Thymus (tissue), 11 donors: Measurements from ENCODE around the gene CCDC50. TPM values are rescaled to one million over a fixed set of nuclear protein-coding genes. Genes with fewer than 3 reads are reported as not detected.

Experiments
- DNase-seq, 9 donors: peaks; one replicate each; pipeline ENCODE4 v3.0.0-alpha.2; 2013; ENCODE audit warnings: low spot score in 9 of 9, low read depth in 6 of 9, missing footprints in 1 of 9
- H3K27ac ChIP-seq, 2 donors: one replicate each; pipeline ENCODE4 v1.5.1; 2013; ENCODE audit warnings: control low read depth in 1 of 2, low read depth in 1 of 2, low read length in 1 of 2, mild to moderate bottlenecking in 1 of 2, moderate library complexity in 1 of 2
- H3K27me3 ChIP-seq, 2 donors: one replicate each; pipeline ENCODE4 v1.5.1; 2013; ENCODE audit warnings: low read length in 1 of 2; ENCODE audit not compliant: control insufficient read depth in 2 of 2, insufficient read depth in 1 of 2
- H3K36me3 ChIP-seq, 2 donors: one replicate each; pipeline ENCODE4 v1.5.1; 2013; ENCODE audit warnings: low read length in 1 of 2, mild to moderate bottlenecking in 1 of 2, moderate library complexity in 1 of 2; ENCODE audit not compliant: control insufficient read depth in 2 of 2, insufficient read depth in 2 of 2
- H3K4me1 ChIP-seq, 2 donors: one replicate each; pipeline ENCODE4 v1.5.1; 2013; ENCODE audit warnings: low read length in 2 of 2; ENCODE audit not compliant: control insufficient read depth in 2 of 2, insufficient read depth in 2 of 2
- H3K4me3 ChIP-seq, 2 donors: one replicate each; pipeline ENCODE4 v1.5.1; 2013; ENCODE audit warnings: low read length in 2 of 2, control low read depth in 1 of 2, mild to moderate bottlenecking in 1 of 2
- H3K9me3 ChIP-seq, 2 donors: one replicate each; pipeline ENCODE4 v1.5.1; 2013; ENCODE audit warnings: low read length in 1 of 2, mild to moderate bottlenecking in 1 of 2; ENCODE audit not compliant: control insufficient read depth in 2 of 2, insufficient read depth in 1 of 2
- WGBS: extraction: QIAGEN DNeasy Blood & Tissue Kit; methylation state at CpG from one replicate; pipeline ENCODE4 v1.1.7; 2013; 5-methylcytosine and 5-hydroxymethylcytosine counted together
- polyA plus RNA-seq: library from polyadenylated mRNA; stranded (reverse); fragments of 200-250 nt; gene quantifications from one replicate; pipeline ENCODE4 v1.2.3, GENCODE V29; 2013
- total RNA-seq: library from RNA; stranded (reverse); fragments of 120-200 nt; gene quantifications from one replicate; pipeline ENCODE4 v1.2.4, GENCODE V29; 2013
- donor health status: healthy.

The CCDC50 gene
- total and polyA plus RNA-seq, 2 donors = 22.0 to 30.9 TPM

- no peaks in the 10 kb centered on the region for H3K9me3 ChIP-seq
- no peaks in the 10 kb centered on the region for H3K27me3 ChIP-seq
- H3K4me3 ChIP-seq = no peak overlapping the region
- no peaks in the 10 kb centered on the region for H3K4me1 ChIP-seq
- no peak for DNase-seq
- 84% methylated on average over 5 of the region's 5 CpGs for WGBS
- no peaks in the 10 kb centered on the region for H3K36me3 ChIP-seq
- H3K27ac ChIP-seq = no peak overlapping the region
Measured at GRCh38 chr3:191431160-191431822, 102.1 kb downstream of the CCDC50 start.

- no peaks in the 10 kb centered on the region for H3K27me3 ChIP-seq
- H3K36me3 ChIP-seq = no peaks in the 10 kb centered on the region
- H3K4me1 ChIP-seq = no peaks in the 10 kb centered on the region
- DNase-seq = no peak
- no peaks in the 10 kb centered on the region for H3K9me3 ChIP-seq
- no peak overlapping the region for H3K27ac ChIP-seq
- H3K4me3 ChIP-seq = no peak overlapping the region
- whole genome bisulfite sequencing = 95% methylated on average over 5 of the region's 5 CpGs
Measured at GRCh38 chr3:191432162-191432561, 103.0 kb downstream of the CCDC50 start.

- 94% methylated on average over 1 of the region's 1 CpG for WGBS
Measured at GRCh38 chr3:191434024-191434423, 104.8 kb downstream of the CCDC50 start.

GRCh38 chr3:191435981-191436380 lies 106.8 kb downstream of the CCDC50 start:
- WGBS = 49% methylated on average over 2 of the region's 2 CpGs
- DNase-seq = no peak
- no peaks in the 10 kb centered on the region for H3K36me3 ChIP-seq
- no peaks in the 10 kb centered on the region for H3K27me3 ChIP-seq
- H3K9me3 ChIP-seq = no peaks in the 10 kb centered on the region
- no peaks in the 10 kb centered on the region for H3K4me1 ChIP-seq
- no peak overlapping the region for H3K4me3 ChIP-seq
- H3K27ac ChIP-seq = no peak overlapping the region

More at GRCh38 chr3:191434024-191434423, 104.8 kb downstream of the CCDC50 start:
- Histone ChIP-seq H3K36me3 (no peaks in the 10 kb centered on the region), H3K27ac (no peak overlapping the region), H3K9me3 (no peaks in the 10 kb centered on the region), H3K4me1 (no peaks in the 10 kb centered on the region), H3K4me3 (no peak overlapping the region), H3K27me3 (no peaks in the 10 kb centered on the region)
- DNase-seq = no peak

GRCh38 chr3:191438150-191438814 lies 109.1 kb downstream of the CCDC50 start:
- Histone ChIP-seq H3K27ac (no peak overlapping the region), H3K9me3 (no peaks in the 10 kb centered on the region), H3K4me3 (no peak overlapping the region), H3K4me1 (no peaks in the 10 kb centered on the region), H3K27me3 (no peaks in the 10 kb centered on the region), H3K36me3 (no peaks in the 10 kb centered on the region)
- 91% methylated on average over 2 of the region's 2 CpGs for WGBS
- no peak for DNase-seq

- H3K4me3 ChIP-seq = no peak overlapping the region
- H3K27me3 ChIP-seq = no peaks in the 10 kb centered on the region
- 92% methylated on average over 4 of the region's 4 CpGs for WGBS
- H3K4me1 ChIP-seq = no peaks in the 10 kb centered on the region
- no peaks in the 10 kb centered on the region for H3K36me3 ChIP-seq
- no peaks in the 10 kb centered on the region for H3K9me3 ChIP-seq
- no peak overlapping the region for H3K27ac ChIP-seq
- DNase-seq = no peak
Measured at GRCh38 chr3:191440532-191440931, 111.3 kb downstream of the CCDC50 start.

- no peak for DNase-seq
- no peaks in the 10 kb centered on the region for H3K36me3 ChIP-seq
- H3K4me3 ChIP-seq = no peak overlapping the region
- 63% methylated on average over 2 of the region's 2 CpGs for WGBS
- H3K9me3 ChIP-seq = no peaks in the 10 kb centered on the region
- no peaks in the 10 kb centered on the region for H3K27me3 ChIP-seq
- H3K4me1 ChIP-seq = no peaks in the 10 kb centered on the region
- H3K27ac ChIP-seq = no peak overlapping the region
Measured at GRCh38 chr3:191441687-191442086, 112.5 kb downstream of the CCDC50 start.

- 95% methylated on average over 3 of the region's 3 CpGs for WGBS
- no peaks in the 10 kb centered on the region for H3K27me3 ChIP-seq
Measured at GRCh38 chr3:191444569-191444968, 115.4 kb downstream of the CCDC50 start.

More at GRCh38 chr3:191444569-191444968, 115.4 kb downstream of the CCDC50 start:
- DNase-seq = no peak
- no peaks in the 10 kb centered on the region for H3K36me3 ChIP-seq
- H3K4me1 ChIP-seq = no peaks in the 10 kb centered on the region
- no peak overlapping the region for H3K27ac ChIP-seq
- no peak overlapping the region for H3K4me3 ChIP-seq
- no peaks in the 10 kb centered on the region for H3K9me3 ChIP-seq
